Osteoblast (primary cell): ENCODE data around the gene EPYC. TPM values are rescaled to one million over a fixed set of nuclear protein-coding genes. Genes with fewer than 3 reads are reported as not detected.

Experiments
- DNase-seq: peaks from one replicate; pipeline ENCODE4 v3.0.0; 2011; ENCODE audit warnings: low spot score, mixed read lengths; ENCODE audit not compliant: insufficient read length; ENCODE audit errors: missing footprints
- H2AFZ ChIP-seq: 2 replicates; pipeline ENCODE4 v1.6.0; 2011; ENCODE audit warnings: mild to moderate bottlenecking, low read length
- H3K27ac ChIP-seq: 2 replicates; pipeline ENCODE4 v1.5.1; 2011; ENCODE audit warnings: mild to moderate bottlenecking, low read depth, low read length, moderate library complexity
- H3K27me3 ChIP-seq: 2 replicates; pipeline ENCODE4 v1.6.0; 2012; ENCODE audit warnings: mild to moderate bottlenecking, control low read depth, inconsistent platforms, low read length, moderate library complexity; ENCODE audit not compliant: insufficient read depth
- H3K36me3 ChIP-seq: 2 replicates; pipeline ENCODE4 v1.5.1; 2011; ENCODE audit warnings: mild to moderate bottlenecking, low read length, control low read depth, moderate library complexity; ENCODE audit not compliant: insufficient read depth
- H3K4me1 ChIP-seq: 2 replicates; pipeline ENCODE4 v1.5.1; 2011; ENCODE audit warnings: mild to moderate bottlenecking, low read length, control low read depth, moderate library complexity; ENCODE audit not compliant: insufficient read depth
- H3K4me2 ChIP-seq: 2 replicates; pipeline ENCODE4 v1.6.0; 2011; ENCODE audit warnings: mild to moderate bottlenecking, low read length; ENCODE audit not compliant: insufficient read depth
- H3K4me3 ChIP-seq: fragments of 200-600 bp; sonication (generic); 3 replicates; pipeline ENCODE4 v1.5.1; 2012; ENCODE audit warnings: mild to moderate bottlenecking, low read length, inconsistent platforms; ENCODE audit not compliant: insufficient read depth
- H3K79me2 ChIP-seq: 2 replicates; pipeline ENCODE4 v1.6.0; 2012; ENCODE audit warnings: mild to moderate bottlenecking, low read length, control low read depth, inconsistent platforms; ENCODE audit not compliant: insufficient read depth
- H3K9me3 ChIP-seq: 2 replicates; pipeline ENCODE4 v1.5.1; 2011; ENCODE audit warnings: low read depth, low read length, control low read depth
- H4K20me1 ChIP-seq: 2 replicates; pipeline ENCODE4 v1.6.0; 2012; ENCODE audit warnings: mild to moderate bottlenecking, low read length, control low read depth; ENCODE audit not compliant: insufficient read depth
- CTCF ChIP-seq: IDR thresholded peaks from 2 replicates; pipeline ENCODE4 v1.5.1; 2011; ENCODE audit warnings: mild to moderate bottlenecking, low read depth, low read length, moderate library complexity; ENCODE audit errors: extremely low read depth
- total RNA-seq: library from RNA; depleted of rRNA; stranded (reverse); fragments of >200 nt; gene quantifications from 2 replicates; pipeline ENCODE4 v1.2.3, GENCODE V29; 2012

EPYC gene, protein sequence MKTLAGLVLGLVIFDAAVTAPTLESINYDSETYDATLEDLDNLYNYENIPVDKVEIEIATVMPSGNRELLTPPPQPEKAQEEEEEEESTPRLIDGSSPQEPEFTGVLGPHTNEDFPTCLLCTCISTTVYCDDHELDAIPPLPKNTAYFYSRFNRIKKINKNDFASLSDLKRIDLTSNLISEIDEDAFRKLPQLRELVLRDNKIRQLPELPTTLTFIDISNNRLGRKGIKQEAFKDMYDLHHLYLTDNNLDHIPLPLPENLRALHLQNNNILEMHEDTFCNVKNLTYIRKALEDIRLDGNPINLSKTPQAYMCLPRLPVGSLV
- total RNA-seq = 1.8 TPM in 2 replicates

GRCh38 chr12:91004872-91005271 is at the start of gene EPYC:
EPYC (minus strand) TSS chr12:91004972; CDS start chr12:91002565, 2,407 bp downstream.
- H4K20me1 ChIP-seq = no peaks in the 10 kb centered on the region
- DNase-seq = no peak
- no peaks in the 10 kb centered on the region for H3K36me3 ChIP-seq
- H3K79me2 ChIP-seq = no peaks in the 10 kb centered on the region
- no peaks in the 10 kb centered on the region for H3K9me3 ChIP-seq
- no peak within 1 kb of the TSS for H3K4me2 ChIP-seq
- peaks cover 5% of the 10 kb centered on the region for H3K4me1 ChIP-seq
- no peak within 1 kb of the TSS for H3K4me3 ChIP-seq
- no peak within 1 kb of the TSS for H2AFZ ChIP-seq
- TF ChIP-seq CTCF = no peak
- H3K27ac ChIP-seq = no peak within 1 kb of the TSS
- H3K27me3 ChIP-seq = no peaks in the 10 kb centered on the region

- DNase-seq = no peak
- peaks cover 4% of the 10 kb centered on the region for H3K4me1 ChIP-seq
- TF ChIP-seq CTCF = no peak
- H3K27me3 ChIP-seq = no peaks in the 10 kb centered on the region
- H3K4me2 ChIP-seq = peak overlapping the region; percentile 6
- H3K79me2 ChIP-seq = no peaks in the 10 kb centered on the region
- no peak overlapping the region for H2AFZ ChIP-seq
- peak overlapping the region; percentile 51 for H3K27ac ChIP-seq
- no peaks in the 10 kb centered on the region for H3K36me3 ChIP-seq
- no peaks in the 10 kb centered on the region for H3K9me3 ChIP-seq
- H3K4me3 ChIP-seq = no peak overlapping the region
- no peaks in the 10 kb centered on the region for H4K20me1 ChIP-seq
These were observed 49.4 kb upstream of the EPYC start for GRCh38 chr12:91053951-91054715.

- peaks cover 4% of the 10 kb centered on the region for H3K4me1 ChIP-seq
- H3K36me3 ChIP-seq = no peaks in the 10 kb centered on the region
- no peaks in the 10 kb centered on the region for H4K20me1 ChIP-seq
- no peak overlapping the region for H3K4me2 ChIP-seq
- H3K27ac ChIP-seq = no peak overlapping the region
- no peak overlapping the region for H3K4me3 ChIP-seq
- no peaks in the 10 kb centered on the region for H3K79me2 ChIP-seq
- TF ChIP-seq CTCF = no peak
- H2AFZ ChIP-seq = no peak overlapping the region
- no peaks in the 10 kb centered on the region for H3K9me3 ChIP-seq
- H3K27me3 ChIP-seq = no peaks in the 10 kb centered on the region
- no peak for DNase-seq
These were observed 47.3 kb upstream of the EPYC start for GRCh38 chr12:91052026-91052425.

DNA sequence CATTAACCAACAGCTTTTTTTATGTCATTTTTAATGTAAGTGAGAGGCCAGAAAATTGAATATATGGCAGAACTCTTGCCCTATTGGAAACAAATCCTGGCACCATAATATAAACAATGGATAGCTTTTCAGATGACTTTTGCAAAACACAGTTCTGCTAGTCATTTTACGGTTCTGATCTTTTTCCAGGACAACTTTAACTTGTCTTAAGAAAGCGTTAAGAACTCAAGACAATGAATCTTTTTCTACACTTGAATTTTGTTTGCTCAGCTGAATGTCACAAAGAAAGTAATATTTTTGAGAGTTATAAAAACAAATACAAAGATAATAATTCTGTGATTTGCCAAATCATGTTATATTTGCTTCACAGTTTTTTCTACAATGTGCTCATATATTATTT is 39.8 kb upstream of the EPYC start:
- Histone ChIP-seq H3K27ac (no peak overlapping the region), H3K4me3 (no peak overlapping the region), H3K9me3 (no peaks in the 10 kb centered on the region), H4K20me1 (no peaks in the 10 kb centered on the region), H3K4me2 (no peak overlapping the region), H3K27me3 (no peaks in the 10 kb centered on the region), H2AFZ (no peak overlapping the region), H3K36me3 (no peaks in the 10 kb centered on the region), H3K4me1 (no peaks in the 10 kb centered on the region), H3K79me2 (no peaks in the 10 kb centered on the region)
- TF ChIP-seq CTCF = no peak
- no peak for DNase-seq
